ENCODE data around the gene SEMA6B.

- TF ChIP-seq, protein P1, sequence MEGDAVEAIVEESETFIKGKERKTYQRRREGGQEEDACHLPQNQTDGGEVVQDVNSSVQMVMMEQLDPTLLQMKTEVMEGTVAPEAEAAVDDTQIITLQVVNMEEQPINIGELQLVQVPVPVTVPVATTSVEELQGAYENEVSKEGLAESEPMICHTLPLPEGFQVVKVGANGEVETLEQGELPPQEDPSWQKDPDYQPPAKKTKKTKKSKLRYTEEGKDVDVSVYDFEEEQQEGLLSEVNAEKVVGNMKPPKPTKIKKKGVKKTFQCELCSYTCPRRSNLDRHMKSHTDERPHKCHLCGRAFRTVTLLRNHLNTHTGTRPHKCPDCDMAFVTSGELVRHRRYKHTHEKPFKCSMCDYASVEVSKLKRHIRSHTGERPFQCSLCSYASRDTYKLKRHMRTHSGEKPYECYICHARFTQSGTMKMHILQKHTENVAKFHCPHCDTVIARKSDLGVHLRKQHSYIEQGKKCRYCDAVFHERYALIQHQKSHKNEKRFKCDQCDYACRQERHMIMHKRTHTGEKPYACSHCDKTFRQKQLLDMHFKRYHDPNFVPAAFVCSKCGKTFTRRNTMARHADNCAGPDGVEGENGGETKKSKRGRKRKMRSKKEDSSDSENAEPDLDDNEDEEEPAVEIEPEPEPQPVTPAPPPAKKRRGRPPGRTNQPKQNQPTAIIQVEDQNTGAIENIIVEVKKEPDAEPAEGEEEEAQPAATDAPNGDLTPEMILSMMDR (IDR thresholded peaks at IDR 0.05; ENCODE audit: poor library complexity), result no peak
- TF ChIP-seq EZH2 (IDR thresholded peaks at IDR 0.05; ENCODE audit: borderline replicate concordance), result no peak
Measured at GRCh38 chr19:4597278-4597974, 37.9 kb upstream of the SEMA6B start.

Data from hepatocyte (in vitro differentiated cells).